HEK293 (cell line): Measurements from ENCODE around the gene SLC5A9.

ENCODE experiments used
- KLF9 ChIP-seq: fragments of 450-650 bp; formaldehyde crosslinking; IDR thresholded peaks from 2 replicates; pipeline ENCODE4 v1.5.1; 2016; ENCODE audit warnings: missing biosample characterization, missing genetic modification characterization, low read depth
- YY1 ChIP-seq: fragments of 450-650 bp; formaldehyde crosslinking; IDR thresholded peaks from 2 replicates; pipeline ENCODE4 v1.5.1; 2018; ENCODE audit warnings: missing biosample characterization, missing genetic modification characterization
- ZNF157 ChIP-seq: fragments of 450-650 bp; formaldehyde crosslinking; IDR thresholded peaks from 2 replicates; pipeline ENCODE4 v1.5.1; 2016; ENCODE audit warnings: missing biosample characterization, missing genetic modification characterization
- ZNF274 ChIP-seq, 2 experiments: fragments of 200-500 bp in 1 of 2; fragments of 450-650 bp in 1 of 2; sonication (Bioruptor generic) in 1 of 2; formaldehyde crosslinking in 1 of 2; IDR thresholded peaks; 2 replicates each; pipeline versions ENCODE4 v1.5.1 to v1.6.1; 2014 to 2016; ENCODE audit warnings: borderline replicate concordance in 1 of 2, inconsistent platforms in 1 of 2, low read length in 1 of 2, missing biosample characterization in 1 of 2, missing genetic modification characterization in 1 of 2
- ZNF776 ChIP-seq: fragments of 450-650 bp; formaldehyde crosslinking; IDR thresholded peaks from 2 replicates; pipeline ENCODE4 v1.5.0; 2017; ENCODE audit warnings: missing biosample characterization, missing genetic modification characterization, borderline replicate concordance
- TF ChIP-seq, protein P1 (sequence below): fragments of 450-650 bp; formaldehyde crosslinking; IDR thresholded peaks from 2 replicates; pipeline ENCODE4 v1.5.1; 2016; ENCODE audit warnings: missing biosample characterization, missing genetic modification characterization
- TF ChIP-seq, protein P2 (sequence below): fragments of 450-650 bp; formaldehyde crosslinking; IDR thresholded peaks from 2 replicates; pipeline ENCODE4 v1.5.1; 2016; ENCODE audit warnings: missing biosample characterization, missing genetic modification characterization
- TF ChIP-seq, protein P3 (sequence below): fragments of 450-650 bp; formaldehyde crosslinking; IDR thresholded peaks from 2 replicates; pipeline ENCODE4 v1.5.1; 2017; ENCODE audit warnings: missing biosample characterization, mild to moderate bottlenecking, missing genetic modification characterization, moderate library complexity

DNA sequence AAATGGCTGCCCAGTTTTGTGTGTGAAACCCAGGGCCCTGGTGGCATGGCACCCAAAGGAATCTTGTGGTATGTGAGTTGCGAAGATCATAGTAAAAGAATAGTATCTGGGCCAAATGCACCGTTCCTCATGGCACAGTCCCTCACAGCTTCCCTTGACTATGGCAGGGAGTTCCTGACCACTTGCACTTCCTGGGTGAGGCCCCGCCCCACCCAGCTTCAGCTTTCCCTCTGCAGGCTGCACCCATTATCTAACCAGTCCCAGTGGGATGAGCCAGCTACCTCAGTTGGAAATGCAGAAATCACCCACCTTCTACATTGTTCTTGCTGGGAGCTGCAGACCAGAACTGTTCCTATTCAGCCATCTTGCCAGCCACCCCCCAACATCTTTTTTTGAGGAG, 63.0 kb downstream of the SLC5A9 start:
- TF ChIP-seq, protein P1, sequence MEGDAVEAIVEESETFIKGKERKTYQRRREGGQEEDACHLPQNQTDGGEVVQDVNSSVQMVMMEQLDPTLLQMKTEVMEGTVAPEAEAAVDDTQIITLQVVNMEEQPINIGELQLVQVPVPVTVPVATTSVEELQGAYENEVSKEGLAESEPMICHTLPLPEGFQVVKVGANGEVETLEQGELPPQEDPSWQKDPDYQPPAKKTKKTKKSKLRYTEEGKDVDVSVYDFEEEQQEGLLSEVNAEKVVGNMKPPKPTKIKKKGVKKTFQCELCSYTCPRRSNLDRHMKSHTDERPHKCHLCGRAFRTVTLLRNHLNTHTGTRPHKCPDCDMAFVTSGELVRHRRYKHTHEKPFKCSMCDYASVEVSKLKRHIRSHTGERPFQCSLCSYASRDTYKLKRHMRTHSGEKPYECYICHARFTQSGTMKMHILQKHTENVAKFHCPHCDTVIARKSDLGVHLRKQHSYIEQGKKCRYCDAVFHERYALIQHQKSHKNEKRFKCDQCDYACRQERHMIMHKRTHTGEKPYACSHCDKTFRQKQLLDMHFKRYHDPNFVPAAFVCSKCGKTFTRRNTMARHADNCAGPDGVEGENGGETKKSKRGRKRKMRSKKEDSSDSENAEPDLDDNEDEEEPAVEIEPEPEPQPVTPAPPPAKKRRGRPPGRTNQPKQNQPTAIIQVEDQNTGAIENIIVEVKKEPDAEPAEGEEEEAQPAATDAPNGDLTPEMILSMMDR, result no peak
- TF ChIP-seq YY1 (tag by site-specific recombination) (no peak), ZNF157 (tag by site-specific recombination) (no peak), ZNF274 (IDR thresholded peaks at IDR 0.05; ENCODE audit: low read length) (no peak), ZNF274 (tag by site-specific recombination; IDR thresholded peaks at IDR 0.05; ENCODE audit: borderline replicate concordance) (no peak), KLF9 (tag by site-specific recombination) (no peak), ZNF776 (tag by site-specific recombination) (no peak)
- TF ChIP-seq, protein P2, sequence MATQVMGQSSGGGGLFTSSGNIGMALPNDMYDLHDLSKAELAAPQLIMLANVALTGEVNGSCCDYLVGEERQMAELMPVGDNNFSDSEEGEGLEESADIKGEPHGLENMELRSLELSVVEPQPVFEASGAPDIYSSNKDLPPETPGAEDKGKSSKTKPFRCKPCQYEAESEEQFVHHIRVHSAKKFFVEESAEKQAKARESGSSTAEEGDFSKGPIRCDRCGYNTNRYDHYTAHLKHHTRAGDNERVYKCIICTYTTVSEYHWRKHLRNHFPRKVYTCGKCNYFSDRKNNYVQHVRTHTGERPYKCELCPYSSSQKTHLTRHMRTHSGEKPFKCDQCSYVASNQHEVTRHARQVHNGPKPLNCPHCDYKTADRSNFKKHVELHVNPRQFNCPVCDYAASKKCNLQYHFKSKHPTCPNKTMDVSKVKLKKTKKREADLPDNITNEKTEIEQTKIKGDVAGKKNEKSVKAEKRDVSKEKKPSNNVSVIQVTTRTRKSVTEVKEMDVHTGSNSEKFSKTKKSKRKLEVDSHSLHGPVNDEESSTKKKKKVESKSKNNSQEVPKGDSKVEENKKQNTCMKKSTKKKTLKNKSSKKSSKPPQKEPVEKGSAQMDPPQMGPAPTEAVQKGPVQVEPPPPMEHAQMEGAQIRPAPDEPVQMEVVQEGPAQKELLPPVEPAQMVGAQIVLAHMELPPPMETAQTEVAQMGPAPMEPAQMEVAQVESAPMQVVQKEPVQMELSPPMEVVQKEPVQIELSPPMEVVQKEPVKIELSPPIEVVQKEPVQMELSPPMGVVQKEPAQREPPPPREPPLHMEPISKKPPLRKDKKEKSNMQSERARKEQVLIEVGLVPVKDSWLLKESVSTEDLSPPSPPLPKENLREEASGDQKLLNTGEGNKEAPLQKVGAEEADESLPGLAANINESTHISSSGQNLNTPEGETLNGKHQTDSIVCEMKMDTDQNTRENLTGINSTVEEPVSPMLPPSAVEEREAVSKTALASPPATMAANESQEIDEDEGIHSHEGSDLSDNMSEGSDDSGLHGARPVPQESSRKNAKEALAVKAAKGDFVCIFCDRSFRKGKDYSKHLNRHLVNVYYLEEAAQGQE (tag by site-specific recombination), result no peak
- TF ChIP-seq, protein P3, sequence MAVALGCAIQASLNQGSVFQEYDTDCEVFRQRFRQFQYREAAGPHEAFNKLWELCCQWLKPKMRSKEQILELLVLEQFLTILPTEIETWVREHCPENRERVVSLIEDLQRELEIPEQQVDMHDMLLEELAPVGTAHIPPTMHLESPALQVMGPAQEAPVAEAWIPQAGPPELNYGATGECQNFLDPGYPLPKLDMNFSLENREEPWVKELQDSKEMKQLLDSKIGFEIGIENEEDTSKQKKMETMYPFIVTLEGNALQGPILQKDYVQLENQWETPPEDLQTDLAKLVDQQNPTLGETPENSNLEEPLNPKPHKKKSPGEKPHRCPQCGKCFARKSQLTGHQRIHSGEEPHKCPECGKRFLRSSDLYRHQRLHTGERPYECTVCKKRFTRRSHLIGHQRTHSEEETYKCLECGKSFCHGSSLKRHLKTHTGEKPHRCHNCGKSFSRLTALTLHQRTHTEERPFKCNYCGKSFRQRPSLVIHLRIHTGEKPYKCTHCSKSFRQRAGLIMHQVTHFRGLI (tag by site-specific recombination), result no peak
